Frontal cortex (tissue), 4 donors: Measurements from ENCODE around the gene LNX1. TPM values are rescaled to one million over a fixed set of nuclear protein-coding genes. Genes with fewer than 3 reads are reported as not detected.

Experiments
- DNase-seq, 2 donors: peaks; one replicate each; pipeline ENCODE4 v3.0.0; 2012; ENCODE audit warnings: low spot score in 2 of 2
- FAIRE-seq: peaks from 2 replicates; lab custom pipeline; 2012; peaks lifted over from hg19 to GRCh38; lab: Jason Lieb, UNC
- total RNA-seq: library from RNA; depleted of rRNA; stranded (reverse); fragments of >200 nt; gene quantifications from one replicate; pipeline ENCODE4 v1.2.3, GENCODE V29; 2014
- donor health status: control.
- donor health status: control.
- donor health status: control.

LNX1 gene
- total RNA-seq, 1 donor from 2014 or later = 67.7 TPM

GRCh38 chr4:53601251-53601764, 10.0 kb upstream of the LNX1 start:
- no peak for FAIRE-seq
- no peak for DNase-seq

- FAIRE-seq = no peak
- no peak for DNase-seq
Measured at GRCh38 chr4:53599632-53600031, 8.3 kb upstream of the LNX1 start.

- no peak for FAIRE-seq
Measured at GRCh38 chr4:53598901-53599300, 7.6 kb upstream of the LNX1 start.

GRCh38 chr4:53598483-53598882, 7.2 kb upstream of the LNX1 start:
- DNase-seq (no peak), FAIRE-seq (no peak)

More at GRCh38 chr4:53598901-53599300, 7.6 kb upstream of the LNX1 start:
- DNase-seq = no peak

GRCh38 chr4:53596901-53597300, 5.6 kb upstream of the LNX1 start:
- FAIRE-seq = no peak
- no peak for DNase-seq

GRCh38 chr4:53595834-53596233, 4.5 kb upstream of the LNX1 start:
- DNase-seq (no peak), FAIRE-seq (no peak)

GRCh38 chr4:53595204-53595603, 3.9 kb upstream of the LNX1 start:
- DNase-seq (no peak), FAIRE-seq (no peak)

- FAIRE-seq = no peak
Measured at GRCh38 chr4:53593765-53594164, 2.5 kb upstream of the LNX1 start.

GRCh38 chr4:53592686-53593501, 1.6 kb upstream of the LNX1 start:
- DNase-seq (no peak), FAIRE-seq (no peak)

More at GRCh38 chr4:53593765-53594164, 2.5 kb upstream of the LNX1 start:
- no peak for DNase-seq

GRCh38 chr4:53592122-53592521, 836 bp upstream of the LNX1 start:
- FAIRE-seq (no peak), DNase-seq (no peak)

- DNase-seq (no peak), FAIRE-seq (no peak)
Measured at GRCh38 chr4:53590187-53590586, 1.1 kb downstream of the LNX1 start.

GRCh38 chr4:53589511-53589910, 1.8 kb downstream of the LNX1 start:
- FAIRE-seq = no peak

GRCh38 chr4:53587135-53587534, 4.2 kb downstream of the LNX1 start:
- no peak for FAIRE-seq

More at GRCh38 chr4:53589511-53589910, 1.8 kb downstream of the LNX1 start:
- DNase-seq = no peak

GRCh38 chr4:53586121-53586816, 5.0 kb downstream of the LNX1 start:
- DNase-seq (no peak), FAIRE-seq (no peak)

More at GRCh38 chr4:53587135-53587534, 4.2 kb downstream of the LNX1 start:
- DNase-seq = no peak

- DNase-seq (no peak), FAIRE-seq (no peak)
Measured at GRCh38 chr4:53584658-53585057, 6.6 kb downstream of the LNX1 start.

GRCh38 chr4:53583513-53583912, 7.8 kb downstream of the LNX1 start:
- DNase-seq (no peak), FAIRE-seq (no peak)

- no peak for DNase-seq
- no peak for FAIRE-seq
Measured at GRCh38 chr4:53582194-53582593, 9.1 kb downstream of the LNX1 start.

- no peak for DNase-seq
- no peak for FAIRE-seq
Measured at GRCh38 chr4:53580274-53580673, 11.0 kb downstream of the LNX1 start.

- no peak for DNase-seq
- FAIRE-seq = no peak
Measured at GRCh38 chr4:53579826-53580225, 11.5 kb downstream of the LNX1 start.

GRCh38 chr4:53576676-53577372, 14.5 kb downstream of the LNX1 start:
- DNase-seq (no peak), FAIRE-seq (no peak)
